Mesothelial cell of epicardium (in vitro differentiated cells): ENCODE measurements around the gene SLC6A19. TPM values are rescaled to one million over a fixed set of nuclear protein-coding genes. Genes with fewer than 3 reads are reported as not detected.

Experiments
- DNase-seq, 2 experiments: peaks; one replicate each; pipeline ENCODE4 v3.0.0; 2021; ENCODE audit warnings: low spot score in 2 of 2; ENCODE audit not compliant: unreplicated experiment in 2 of 2
- H3K27ac Mint-ChIP-seq: 2 replicates; pipeline ENCODE4 v1.8.0; 2021; ENCODE audit warnings: mixed read lengths
- H3K27me3 Mint-ChIP-seq: 2 replicates; pipeline ENCODE4 v1.8.0; 2021; ENCODE audit warnings: low read depth, mixed read lengths
- H3K36me3 Mint-ChIP-seq: 2 replicates; pipeline ENCODE4 v1.8.0; 2021; ENCODE audit warnings: mixed read lengths
- H3K4me1 Mint-ChIP-seq: 2 replicates; pipeline ENCODE4 v1.8.0; 2021; ENCODE audit warnings: mixed read lengths
- H3K4me3 Mint-ChIP-seq: 2 replicates; pipeline ENCODE4 v1.8.0; 2021; ENCODE audit warnings: mild to moderate bottlenecking, moderate library complexity, mixed read lengths
- H3K9me3 Mint-ChIP-seq: 2 replicates; pipeline ENCODE4 v1.8.0; 2021; ENCODE audit warnings: mixed read lengths
- total RNA-seq: library from RNA; stranded (reverse); gene quantifications from 3 replicates; pipeline ENCODE4 v1.2.1, GENCODE V29; 2021
- TF ChIP-seq, protein P1 (sequence below): fragments of 200-600 bp; sonication (generic); IDR thresholded peaks from one replicate; pipeline ENCODE4 v1.5.0; 2021; ENCODE audit warnings: antibody characterized with exemption; ENCODE audit not compliant: unreplicated experiment

Gene SLC6A19
- total RNA-seq, 1 donor from 2014 or later, result not detected

DNA sequence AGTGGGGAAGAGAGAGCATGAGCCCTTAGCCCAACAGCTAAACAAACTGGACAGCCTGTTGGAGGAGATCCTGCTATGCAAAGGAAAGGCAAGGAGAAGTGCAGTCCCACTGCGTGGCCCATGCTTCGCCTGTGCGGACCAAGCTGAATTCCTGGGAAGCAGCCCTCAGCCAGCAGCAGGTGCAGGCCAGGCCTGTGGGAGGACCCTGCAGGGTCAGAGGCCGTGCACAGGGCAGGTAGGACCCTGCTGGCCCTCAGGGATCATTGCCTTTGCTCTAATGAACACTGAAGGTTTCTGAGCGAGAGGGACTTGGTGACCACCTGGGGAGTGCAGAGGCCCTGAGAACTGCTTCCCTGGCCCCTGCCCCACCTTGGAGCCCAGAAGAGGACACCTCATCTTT lies 6.0 kb upstream of the SLC6A19 start:
- no peak overlapping the region for H3K27ac Mint-ChIP-seq
- no peak for DNase-seq
- H3K9me3 Mint-ChIP-seq, result no peaks in the 10 kb centered on the region
- TF ChIP-seq, protein P1, sequence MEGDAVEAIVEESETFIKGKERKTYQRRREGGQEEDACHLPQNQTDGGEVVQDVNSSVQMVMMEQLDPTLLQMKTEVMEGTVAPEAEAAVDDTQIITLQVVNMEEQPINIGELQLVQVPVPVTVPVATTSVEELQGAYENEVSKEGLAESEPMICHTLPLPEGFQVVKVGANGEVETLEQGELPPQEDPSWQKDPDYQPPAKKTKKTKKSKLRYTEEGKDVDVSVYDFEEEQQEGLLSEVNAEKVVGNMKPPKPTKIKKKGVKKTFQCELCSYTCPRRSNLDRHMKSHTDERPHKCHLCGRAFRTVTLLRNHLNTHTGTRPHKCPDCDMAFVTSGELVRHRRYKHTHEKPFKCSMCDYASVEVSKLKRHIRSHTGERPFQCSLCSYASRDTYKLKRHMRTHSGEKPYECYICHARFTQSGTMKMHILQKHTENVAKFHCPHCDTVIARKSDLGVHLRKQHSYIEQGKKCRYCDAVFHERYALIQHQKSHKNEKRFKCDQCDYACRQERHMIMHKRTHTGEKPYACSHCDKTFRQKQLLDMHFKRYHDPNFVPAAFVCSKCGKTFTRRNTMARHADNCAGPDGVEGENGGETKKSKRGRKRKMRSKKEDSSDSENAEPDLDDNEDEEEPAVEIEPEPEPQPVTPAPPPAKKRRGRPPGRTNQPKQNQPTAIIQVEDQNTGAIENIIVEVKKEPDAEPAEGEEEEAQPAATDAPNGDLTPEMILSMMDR, result no peak
- H3K4me3 Mint-ChIP-seq, result no peak overlapping the region
- no peaks in the 10 kb centered on the region for H3K36me3 Mint-ChIP-seq
- H3K27me3 Mint-ChIP-seq, result peaks cover 37% of the 10 kb centered on the region
- peaks cover 5% of the 10 kb centered on the region for H3K4me1 Mint-ChIP-seq

DNA sequence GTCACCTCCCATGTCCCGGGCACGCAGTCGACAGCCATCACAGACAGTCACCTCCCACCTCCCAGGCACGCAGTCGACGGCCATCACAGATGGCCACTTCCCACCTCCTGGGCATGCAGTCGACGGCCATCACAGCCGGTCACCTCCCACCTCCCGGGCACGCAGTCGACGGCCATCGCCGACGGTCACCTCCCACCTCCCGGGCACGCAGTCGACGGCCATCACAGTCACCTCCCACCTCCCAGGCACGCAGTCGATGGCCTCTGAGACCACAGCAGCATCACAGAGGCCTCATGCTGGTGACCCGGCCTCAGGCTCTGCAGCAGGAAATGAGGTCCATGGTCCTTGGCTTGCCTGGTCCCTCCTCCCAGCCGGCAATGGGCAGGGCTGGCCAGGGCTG lies 5.5 kb upstream of the SLC6A19 start:
- no peak for DNase-seq
- Mint-ChIP-seq H3K4me1 (peaks cover 1% of the 10 kb centered on the region), H3K36me3 (no peaks in the 10 kb centered on the region), H3K9me3 (no peaks in the 10 kb centered on the region), H3K27ac (no peak overlapping the region), H3K4me3 (no peak overlapping the region), H3K27me3 (peaks cover 32% of the 10 kb centered on the region)
- TF ChIP-seq, protein P1, result no peak

GRCh38 chr5:1196562-1196961 lies 4.8 kb upstream of the SLC6A19 start:
- Mint-ChIP-seq H3K4me1 (no peaks in the 10 kb centered on the region), H3K4me3 (no peak overlapping the region), H3K9me3 (no peaks in the 10 kb centered on the region), H3K27me3 (peaks cover 30% of the 10 kb centered on the region), H3K27ac (no peak overlapping the region), H3K36me3 (no peaks in the 10 kb centered on the region)
- TF ChIP-seq, protein P1, result no peak
- DNase-seq, result no peak

DNA sequence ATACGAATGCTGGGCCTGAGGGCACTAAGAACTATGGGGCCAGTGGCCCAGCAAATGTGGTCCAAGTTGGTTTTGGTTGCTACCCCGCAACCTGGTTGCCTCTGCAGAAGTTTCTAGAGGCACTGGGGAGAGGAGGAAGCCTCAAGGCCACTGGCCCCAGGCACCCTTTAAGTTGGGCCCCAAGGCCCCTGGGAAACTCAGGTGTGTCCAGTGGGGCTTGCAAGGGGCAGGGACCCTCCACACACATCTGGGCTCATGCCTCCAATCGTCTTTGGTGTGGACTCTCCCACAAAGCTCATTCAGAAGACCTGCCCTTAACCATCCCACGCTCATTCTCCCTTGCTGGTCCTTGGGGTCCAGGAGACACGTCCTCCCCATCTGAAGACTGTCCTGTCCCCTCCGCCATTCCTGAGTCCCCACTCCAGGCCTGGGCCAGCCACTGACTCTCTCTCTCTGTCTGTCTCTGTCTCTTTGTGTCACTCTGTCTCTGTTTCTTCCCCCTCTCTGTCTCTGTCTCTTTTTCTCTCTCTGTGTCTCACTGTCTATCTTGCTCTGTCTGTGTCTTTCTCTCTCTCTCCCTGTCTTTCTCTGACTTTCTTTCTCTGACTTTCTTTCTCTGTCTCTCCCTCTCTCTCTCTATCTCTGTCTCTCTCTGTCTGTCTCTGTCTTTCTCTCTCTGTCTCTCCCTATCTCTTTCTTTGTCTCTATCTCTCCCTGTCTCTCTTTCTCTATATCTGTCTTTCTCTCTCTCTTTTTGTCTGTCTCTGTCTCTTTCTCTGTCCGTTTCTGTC lies 3.3 kb upstream of the SLC6A19 start:
- H3K9me3 Mint-ChIP-seq, result no peaks in the 10 kb centered on the region

GRCh38 chr5:1199340-1199648 lies 2.1 kb upstream of the SLC6A19 start:
- Mint-ChIP-seq H3K27ac (no peak overlapping the region), H3K4me3 (no peak overlapping the region)

More for the DNA sequence above, 3.3 kb upstream of the SLC6A19 start:
- Mint-ChIP-seq H3K4me3 (no peak overlapping the region), H3K27me3 (peaks cover 25% of the 10 kb centered on the region), H3K4me1 (no peaks in the 10 kb centered on the region), H3K27ac (no peak overlapping the region), H3K36me3 (no peaks in the 10 kb centered on the region)
- DNase-seq, result no peak
- TF ChIP-seq, protein P1, result no peak

More at GRCh38 chr5:1199340-1199648, 2.1 kb upstream of the SLC6A19 start:
- Mint-ChIP-seq H3K9me3 (no peaks in the 10 kb centered on the region), H3K27me3 (peaks cover 21% of the 10 kb centered on the region), H3K36me3 (no peaks in the 10 kb centered on the region), H3K4me1 (no peaks in the 10 kb centered on the region)
- no peak for DNase-seq
- TF ChIP-seq, protein P1, result no peak
